DOHH2 (cell line): ENCODE measurements around the gene ZNF316.

Source experiments
- H3F3A ChIP-seq: fragments of 200-600 bp; sonication (generic), shearing (Covaris generic); 2 replicates; pipeline ENCODE4 v1.6.0; 2016; ENCODE audit warnings: antibody characterized with exemption, mild to moderate bottlenecking; ENCODE audit not compliant: control insufficient read depth, insufficient read depth
- H3K27ac ChIP-seq: fragments of 200-600 bp; sonication (generic); 2 replicates; pipeline ENCODE4 v1.5.1; 2014; ENCODE audit warnings: low read depth, mild to moderate bottlenecking, low read length, moderate library complexity
- H3K27me3 ChIP-seq: fragments of 200-600 bp; sonication (generic); 2 replicates; pipeline ENCODE4 v1.6.1; 2014; ENCODE audit warnings: mild to moderate bottlenecking, low read length, mixed read lengths; ENCODE audit not compliant: control insufficient read depth
- H3K36me3 ChIP-seq: fragments of 200-600 bp; sonication (generic); 2 replicates; pipeline ENCODE4 v1.6.1; 2014; ENCODE audit warnings: mild to moderate bottlenecking, low read length, moderate library complexity, mixed read lengths; ENCODE audit not compliant: control insufficient read depth
- H3K4me1 ChIP-seq: fragments of 200-600 bp; sonication (generic); 2 replicates; pipeline ENCODE4 v1.6.1; 2014; ENCODE audit warnings: mild to moderate bottlenecking, low read length, mixed read lengths; ENCODE audit not compliant: control insufficient read depth
- H3K4me2 ChIP-seq: fragments of 200-600 bp; sonication (generic); 2 replicates; pipeline ENCODE4 v1.6.0; 2014; ENCODE audit warnings: mild to moderate bottlenecking, low read length, moderate library complexity
- H3K4me3 ChIP-seq: fragments of 200-600 bp; sonication (generic); 2 replicates; pipeline ENCODE4 v1.5.1; 2014; ENCODE audit warnings: mild to moderate bottlenecking, low read length, mixed read lengths
- H3K79me2 ChIP-seq: fragments of 200-600 bp; sonication (generic); 2 replicates; pipeline ENCODE4 v1.6.1; 2014; ENCODE audit warnings: mild to moderate bottlenecking, low read length, mixed read lengths; ENCODE audit not compliant: control insufficient read depth
- H3K9me2 ChIP-seq: fragments of 200-600 bp; sonication (generic); replicated peaks from 2 replicates; pipeline ENCODE4 v1.6.1; 2014; ENCODE audit warnings: mild to moderate bottlenecking, low read length, mixed read lengths; ENCODE audit not compliant: control insufficient read depth
- H3K9me3 ChIP-seq: fragments of 200-600 bp; sonication (generic); 2 replicates; pipeline ENCODE4 v1.6.1; 2014; ENCODE audit warnings: antibody characterized with exemption, low read length, mixed read lengths; ENCODE audit not compliant: control insufficient read depth, insufficient read depth
- H4K20me1 ChIP-seq: fragments of 200-600 bp; sonication (generic); 2 replicates; pipeline ENCODE4 v1.6.0; 2014; ENCODE audit warnings: low read depth, mild to moderate bottlenecking, antibody characterized with exemption, low read length, moderate library complexity; ENCODE audit not compliant: control insufficient read depth, insufficient read depth
- EZH2phosphoT487 ChIP-seq: fragments of 200-600 bp; sonication (generic); IDR thresholded peaks from 2 replicates; pipeline ENCODE4 v1.6.1; 2017; ENCODE audit warnings: borderline replicate concordance, mild to moderate bottlenecking, antibody characterized with exemption, low read length, moderate library complexity, mixed read lengths
- TF ChIP-seq, protein P1 (sequence below): fragments of 200-600 bp; sonication (generic); IDR thresholded peaks from one replicate; pipeline ENCODE4 v1.5.1; 2014; ENCODE audit warnings: antibody characterized with exemption, mild to moderate bottlenecking, low read depth, low read length; ENCODE audit not compliant: poor library complexity, severe bottlenecking

The ZNF316 gene

DNA sequence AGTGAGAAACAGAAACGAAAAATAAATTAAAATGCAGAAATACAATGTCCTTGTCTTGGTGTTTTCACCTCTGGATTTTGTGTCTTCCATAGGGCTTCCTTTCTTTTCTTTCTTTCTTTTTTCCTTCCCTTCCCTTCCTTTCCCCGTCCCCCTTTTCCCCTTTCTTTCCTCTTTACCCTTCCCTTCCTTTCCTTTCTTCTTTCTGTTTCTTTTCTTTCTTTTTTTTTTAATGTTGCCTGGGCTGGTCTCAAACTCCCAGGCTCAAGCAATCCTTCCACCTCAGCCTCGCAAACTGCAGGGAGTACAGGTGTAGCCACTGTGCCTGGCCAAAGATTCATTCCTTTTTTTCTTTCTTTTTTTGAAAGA lies 12.9 kb upstream of the ZNF316 start:
- TF ChIP-seq, protein P1, sequence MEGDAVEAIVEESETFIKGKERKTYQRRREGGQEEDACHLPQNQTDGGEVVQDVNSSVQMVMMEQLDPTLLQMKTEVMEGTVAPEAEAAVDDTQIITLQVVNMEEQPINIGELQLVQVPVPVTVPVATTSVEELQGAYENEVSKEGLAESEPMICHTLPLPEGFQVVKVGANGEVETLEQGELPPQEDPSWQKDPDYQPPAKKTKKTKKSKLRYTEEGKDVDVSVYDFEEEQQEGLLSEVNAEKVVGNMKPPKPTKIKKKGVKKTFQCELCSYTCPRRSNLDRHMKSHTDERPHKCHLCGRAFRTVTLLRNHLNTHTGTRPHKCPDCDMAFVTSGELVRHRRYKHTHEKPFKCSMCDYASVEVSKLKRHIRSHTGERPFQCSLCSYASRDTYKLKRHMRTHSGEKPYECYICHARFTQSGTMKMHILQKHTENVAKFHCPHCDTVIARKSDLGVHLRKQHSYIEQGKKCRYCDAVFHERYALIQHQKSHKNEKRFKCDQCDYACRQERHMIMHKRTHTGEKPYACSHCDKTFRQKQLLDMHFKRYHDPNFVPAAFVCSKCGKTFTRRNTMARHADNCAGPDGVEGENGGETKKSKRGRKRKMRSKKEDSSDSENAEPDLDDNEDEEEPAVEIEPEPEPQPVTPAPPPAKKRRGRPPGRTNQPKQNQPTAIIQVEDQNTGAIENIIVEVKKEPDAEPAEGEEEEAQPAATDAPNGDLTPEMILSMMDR, result no peak
- TF ChIP-seq EZH2phosphoT487, result no peak
- Histone ChIP-seq H3K4me2 (peak overlapping the region; percentile 35), H3K27ac (no peak overlapping the region)

DNA sequence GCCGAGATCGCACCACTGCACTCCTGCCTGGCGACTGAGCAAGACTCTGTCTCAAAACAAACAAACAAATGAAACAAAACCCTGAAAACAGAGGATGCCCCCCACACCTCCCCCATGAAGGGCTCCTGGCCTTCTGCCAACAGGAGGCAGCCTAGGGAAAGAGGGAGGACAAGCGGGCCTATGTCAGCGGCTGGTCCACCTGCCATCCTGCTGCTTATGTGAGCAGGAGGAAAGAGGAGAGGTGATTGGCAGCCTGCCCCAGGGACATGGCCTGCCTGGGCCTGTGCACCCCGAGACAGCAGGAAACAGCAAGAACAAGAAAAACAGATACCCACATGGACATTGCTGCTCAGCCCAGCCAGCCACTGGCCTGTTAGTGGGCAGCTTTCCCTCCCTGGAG lies 9.1 kb upstream of the ZNF316 start:
- H3K27me3 ChIP-seq, result no peaks in the 10 kb centered on the region

More for the DNA sequence above, 12.9 kb upstream of the ZNF316 start:
- Histone ChIP-seq H3K4me1 (peaks cover 11% of the 10 kb centered on the region), H3F3A (no peaks in the 10 kb centered on the region), H3K9me3 (no peaks in the 10 kb centered on the region), H3K9me2 (no peaks in the 10 kb centered on the region), H3K27me3 (peaks cover 16% of the 10 kb centered on the region), H3K79me2 (no peaks in the 10 kb centered on the region), H3K4me3 (peak overlapping the region; percentile 1; the same call in 1 of the 2 replicates), H4K20me1 (no peaks in the 10 kb centered on the region), H3K36me3 (no peaks in the 10 kb centered on the region)

GRCh38 chr7:6630007-6630849 lies 6.9 kb upstream of the ZNF316 start:
- no peaks in the 10 kb centered on the region for H3K27me3 ChIP-seq
- no peaks in the 10 kb centered on the region for H3K9me2 ChIP-seq
- peaks cover 5% of the 10 kb centered on the region for H3K4me1 ChIP-seq
- H3K4me3 ChIP-seq, result no peak overlapping the region
- TF ChIP-seq, protein P1, result no peak
- TF ChIP-seq EZH2phosphoT487, result no peak
- no peaks in the 10 kb centered on the region for H3K36me3 ChIP-seq
- no peak overlapping the region for H3K4me2 ChIP-seq
- no peak overlapping the region for H3K27ac ChIP-seq
- no peaks in the 10 kb centered on the region for H4K20me1 ChIP-seq
- H3K79me2 ChIP-seq, result no peaks in the 10 kb centered on the region
- H3K9me3 ChIP-seq, result no peaks in the 10 kb centered on the region
- peaks cover 3% of the 10 kb centered on the region; the same call in 1 of the 2 replicates for H3F3A ChIP-seq

More for the DNA sequence above, 9.1 kb upstream of the ZNF316 start:
- H3K36me3 ChIP-seq, result no peaks in the 10 kb centered on the region
- no peak overlapping the region for H3K4me2 ChIP-seq
- H3K4me1 ChIP-seq, result peaks cover 11% of the 10 kb centered on the region
- H3K4me3 ChIP-seq, result no peak overlapping the region
- H3K9me2 ChIP-seq, result no peaks in the 10 kb centered on the region
- H3K27ac ChIP-seq, result no peak overlapping the region
- TF ChIP-seq EZH2phosphoT487, result no peak
- TF ChIP-seq, protein P1, result no peak
- no peaks in the 10 kb centered on the region for H3K9me3 ChIP-seq
- no peaks in the 10 kb centered on the region for H4K20me1 ChIP-seq
- H3K79me2 ChIP-seq, result no peaks in the 10 kb centered on the region
- H3F3A ChIP-seq, result no peaks in the 10 kb centered on the region
